ENCODE results near the gene SLCO4A1. TPM values are rescaled to one million over a fixed set of nuclear protein-coding genes. Genes with fewer than 3 reads are reported as not detected.

Gene SLCO4A1
- total and polyA plus RNA-seq, 2 of the 4 experiments (the other 2 are of a cell fraction), result 0.72 to 1.1 TPM

GRCh38 chr20:62601714-62602113 is 40.6 kb upstream of the SLCO4A1 start:
- Histone ChIP-seq H3K4ac (ENCODE audit: low read depth, low read length) (no peak overlapping the region), H3K9me1 (ENCODE audit: insufficient read depth, low read length) (no peaks in the 10 kb centered on the region), H4K5ac (ENCODE audit: low read depth, low read length) (no peak overlapping the region), H2BK5ac (ENCODE audit: low read depth, low read length, poor library complexity, severe bottlenecking) (no peak overlapping the region), H3K4me2 (ENCODE audit: low read depth, low read length) (no peak overlapping the region), H3K9me3 (ENCODE audit: control insufficient read depth, insufficient read depth, low read length) (no peaks in the 10 kb centered on the region), H3K56ac (ENCODE audit: extremely low read depth, insufficient read depth, low read length) (no peak overlapping the region), H2AFZ (replicated peaks; ENCODE audit: low read length, poor library complexity) (no peak overlapping the region), H3K4me3 (ENCODE audit: insufficient read depth, low read depth, low read length) (no peak overlapping the region), H4K20me1 (ENCODE audit: insufficient read depth, low read length) (no peaks in the 10 kb centered on the region), H3K36me3 (ENCODE audit: control insufficient read depth, insufficient read depth, low read length) (no peaks in the 10 kb centered on the region), H2BK120ac (ENCODE audit: low read depth, low read length) (no peak overlapping the region), H3K18ac (ENCODE audit: low read depth, low read length) (no peak overlapping the region), H3K23ac (ENCODE audit: low read depth, low read length) (no peak overlapping the region), H2BK20ac (ENCODE audit: low read depth, low read length) (no peak overlapping the region), H3K79me1 (ENCODE audit: low read depth in 1 of 2, low read length in 2 of 2) (no peaks in the 10 kb centered on the region), H2AK5ac (ENCODE audit: low read depth, low read length) (no peak overlapping the region), H4K8ac (ENCODE audit: low read depth in 2 of 2, low read length in 2 of 2) (no peak overlapping the region), H3K9ac (ENCODE audit: low read depth, low read length) (no peak overlapping the region), H2BK15ac (ENCODE audit: low read depth, low read length) (no peak overlapping the region), H3K27me3 (ENCODE audit: control insufficient read depth, insufficient read depth, low read length) (peaks cover 47% of the 10 kb centered on the region), H3K14ac (replicated peaks; ENCODE audit: low read depth, low read length) (no peak overlapping the region), H2AK9ac (replicated peaks; ENCODE audit: low read depth, low read length, poor library complexity) (no peak overlapping the region), H3K27ac (ENCODE audit: insufficient read depth, low read length) (no peak overlapping the region), H4K91ac (ENCODE audit: insufficient read depth, low read depth, low read length) (no peak overlapping the region), H3K4me1 (ENCODE audit: control insufficient read depth, insufficient read depth, low read length) (no peaks in the 10 kb centered on the region)
- DNase-seq (no peak), ATAC-seq (ENCODE audit: low read depth) (no peak)
- CTCF ChIA-PET, result interaction anchor here (1.6 kb wide), 1 partner anchor 15 kb away, joined by 7 read pairs; no protein-coding TSS in a partner anchor
- TF ChIP-seq RAD21 (IDR thresholded peaks at IDR 0.05; ENCODE audit: low read length), result no peak
- no peak for TF ChIP-seq MAZ (IDR thresholded peaks at IDR 0.05; ENCODE audit: borderline replicate concordance, low read depth, low read length)
- TF ChIP-seq FOS (IDR thresholded peaks at IDR 0.05; ENCODE audit: low read depth, low read length), result no peak
- TF ChIP-seq CHD1 (IDR thresholded peaks at IDR 0.05; ENCODE audit: low read depth, low read length), result no peak
- intact Hi-C loops (cut with micrococcal nuclease), result no loop called here
- BruUV-seq (replicated peaks), result no TSS peak
- dilution Hi-C loops (cut with HindIII; ENCODE audit: low sequenced_read_pairs, unreplicated experiment), result no loop called here
- in situ Hi-C loops (cut with MboI; ENCODE audit: low sequenced_read_pairs), result loop anchor here (25.0 kb wide), 1 partner anchor 314 kb away; no protein-coding TSS in a partner anchor
- POLR2A ChIA-PET (ENCODE audit: unreplicated experiment), result no interaction called here
- WGBS, 2 experiments (ENCODE audit: extremely low coverage in 2 of 2, insufficient read length in 1 of 2), result 40% methylated on average over 1 of the region's 3 CpGs; no CpG with 5 or more reads in 1 of the 2 experiments

All from IMR-90 (cell line).